Measurements from ENCODE around the gene LDLRAD3.

The LDLRAD3 gene

DNA sequence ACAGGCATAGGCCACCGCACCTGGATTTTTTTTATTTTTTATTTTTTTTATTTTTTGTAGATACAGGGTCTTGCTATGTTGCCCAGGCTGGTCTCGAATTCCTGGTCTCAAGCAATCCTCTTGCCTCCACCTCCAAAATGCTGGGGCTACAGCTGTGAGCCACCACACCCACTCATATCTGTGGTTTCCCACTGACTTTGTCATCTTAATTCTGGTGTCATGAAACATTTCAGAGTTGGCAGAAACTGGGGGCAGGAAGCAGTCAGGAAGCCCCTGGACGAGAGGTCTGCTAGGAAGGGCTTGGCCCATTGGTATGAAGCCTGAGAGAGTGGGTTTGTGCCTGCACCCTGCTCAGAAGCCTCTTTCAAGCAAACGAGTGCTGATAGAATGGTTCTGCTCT lies 296.3 kb downstream of the LDLRAD3 start:
- Mint-ChIP-seq H3K36me3 (ENCODE audit: low read depth) (no peaks in the 10 kb centered on the region), H3K27ac (no peak overlapping the region), H3K27me3 (peaks cover 18% of the 10 kb centered on the region), H3K9me3 (no peaks in the 10 kb centered on the region), H3K4me3 (no peak overlapping the region), H3K4me1 (ENCODE audit: low read depth) (no peaks in the 10 kb centered on the region)

DNA sequence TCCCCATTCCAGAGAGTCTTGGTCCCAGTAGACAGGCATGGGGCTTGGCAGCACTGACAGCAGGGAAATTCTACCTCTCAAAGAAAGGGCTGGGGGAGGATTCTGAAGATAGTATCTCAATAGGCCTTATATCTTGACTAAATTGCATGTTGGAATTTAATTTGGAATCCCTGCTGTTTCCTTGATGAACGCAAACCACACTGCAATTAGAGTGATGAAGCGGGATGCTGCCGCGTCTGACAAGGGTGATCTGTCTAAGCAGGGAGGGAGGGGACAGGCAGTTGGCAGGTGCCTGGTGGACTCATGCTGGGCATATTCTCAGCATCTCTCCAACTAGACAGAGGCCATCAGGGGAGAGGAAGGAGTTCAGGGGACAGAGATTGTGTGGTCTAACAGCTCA lies 296.9 kb downstream of the LDLRAD3 start:
- Mint-ChIP-seq H3K9me3 (no peaks in the 10 kb centered on the region), H3K27me3 (peaks cover 24% of the 10 kb centered on the region), H3K27ac (no peak overlapping the region), H3K36me3 (ENCODE audit: low read depth) (no peaks in the 10 kb centered on the region), H3K4me1 (ENCODE audit: low read depth) (no peaks in the 10 kb centered on the region), H3K4me3 (no peak overlapping the region)

DNA sequence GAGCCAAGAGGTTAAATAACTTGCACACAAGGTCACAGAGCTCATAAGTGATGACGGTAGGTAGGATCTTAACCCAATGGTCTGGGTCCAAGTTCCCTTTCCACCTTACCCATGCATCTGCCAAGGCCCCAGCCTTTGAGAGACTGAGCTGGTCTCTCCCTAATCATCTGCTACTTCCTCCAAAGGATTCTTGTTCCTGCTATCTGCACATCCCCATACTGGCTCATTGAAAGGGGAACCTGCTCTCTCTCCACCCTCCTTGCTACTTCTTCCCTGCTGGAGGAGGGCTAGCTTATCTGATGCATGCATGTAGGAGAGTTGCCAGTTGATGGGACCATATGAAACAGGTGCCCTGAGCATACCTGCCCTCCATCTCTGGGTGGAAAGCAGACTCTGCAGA lies 297.6 kb downstream of the LDLRAD3 start:
- Mint-ChIP-seq H3K9me3 (no peaks in the 10 kb centered on the region), H3K4me1 (ENCODE audit: low read depth) (no peaks in the 10 kb centered on the region), H3K4me3 (no peak overlapping the region), H3K27me3 (peaks cover 29% of the 10 kb centered on the region), H3K27ac (no peak overlapping the region), H3K36me3 (ENCODE audit: low read depth) (no peaks in the 10 kb centered on the region)

DNA sequence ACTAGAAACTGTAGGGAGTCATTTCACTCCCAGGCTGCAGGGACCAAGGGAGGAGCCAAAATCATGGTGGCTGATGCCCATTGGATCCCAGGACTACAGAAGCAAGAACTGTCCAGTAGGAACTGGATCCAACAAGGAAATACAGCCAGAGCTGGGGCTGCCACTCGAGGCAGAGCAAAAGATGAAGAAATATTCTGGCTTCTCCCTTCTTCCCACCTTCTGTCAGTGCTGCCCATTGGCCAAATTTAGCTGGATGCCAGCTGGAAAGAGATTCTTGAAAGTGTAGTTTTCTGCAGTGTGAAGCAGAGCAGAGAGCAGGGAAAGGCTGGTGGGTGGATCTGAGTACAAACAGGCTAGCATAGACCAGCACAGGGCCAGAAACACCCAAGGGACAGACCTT lies 299.8 kb downstream of the LDLRAD3 start:
- no peak overlapping the region for H3K4me3 Mint-ChIP-seq
- H3K4me1 Mint-ChIP-seq (ENCODE audit: low read depth) = no peaks in the 10 kb centered on the region
- no peak overlapping the region for H3K27ac Mint-ChIP-seq
- no peaks in the 10 kb centered on the region for H3K9me3 Mint-ChIP-seq
- no peaks in the 10 kb centered on the region for H3K36me3 Mint-ChIP-seq (ENCODE audit: low read depth)
- H3K27me3 Mint-ChIP-seq = peaks cover 42% of the 10 kb centered on the region

DNA sequence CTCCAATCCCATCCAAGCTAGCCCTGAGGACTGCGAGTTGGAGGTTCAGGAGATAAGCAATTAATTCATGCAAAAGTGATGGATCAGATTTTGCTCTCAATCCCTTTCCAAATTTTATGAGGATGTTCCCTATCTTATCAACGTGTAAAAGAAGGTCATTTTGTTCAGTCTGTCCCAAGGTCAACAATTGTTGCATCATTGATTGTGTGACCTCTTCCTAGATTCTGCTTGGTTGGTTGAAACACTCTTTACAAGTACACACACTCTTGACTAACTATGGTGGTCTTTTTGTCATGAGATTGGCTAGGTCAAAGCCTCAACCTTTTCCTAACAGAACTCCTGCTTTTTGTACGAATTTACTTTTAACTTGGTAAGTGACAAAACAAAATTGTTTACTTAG lies 303.6 kb downstream of the LDLRAD3 start:
- H3K27me3 Mint-ChIP-seq = peaks cover 56% of the 10 kb centered on the region
- no peaks in the 10 kb centered on the region for H3K36me3 Mint-ChIP-seq (ENCODE audit: low read depth)
- no peaks in the 10 kb centered on the region for H3K9me3 Mint-ChIP-seq
- peaks cover 10% of the 10 kb centered on the region for H3K4me1 Mint-ChIP-seq (ENCODE audit: low read depth)
- H3K4me3 Mint-ChIP-seq = no peak overlapping the region
- H3K27ac Mint-ChIP-seq = no peak overlapping the region

DNA sequence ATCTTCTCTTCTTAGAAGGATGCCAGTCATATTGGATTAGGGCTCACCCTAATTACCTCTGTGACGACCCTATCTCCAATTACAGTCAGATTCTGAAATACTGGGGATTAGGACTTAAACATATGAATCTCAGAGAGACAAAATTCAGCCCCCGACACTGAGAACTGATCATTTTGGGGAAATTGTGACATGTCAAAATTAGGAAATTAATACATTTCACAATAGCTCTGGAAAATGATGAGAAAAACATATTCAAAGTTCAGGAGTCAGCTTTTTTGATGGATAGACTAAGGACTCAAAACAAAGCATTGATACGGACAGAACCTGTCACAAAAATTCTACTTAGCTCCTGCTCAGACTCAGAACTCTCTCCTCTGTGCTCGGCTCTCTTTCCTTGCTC lies 304.6 kb downstream of the LDLRAD3 start:
- Mint-ChIP-seq H3K27me3 (peaks cover 56% of the 10 kb centered on the region), H3K4me3 (no peak overlapping the region), H3K4me1 (ENCODE audit: low read depth) (peaks cover 10% of the 10 kb centered on the region), H3K9me3 (no peaks in the 10 kb centered on the region), H3K27ac (no peak overlapping the region), H3K36me3 (ENCODE audit: low read depth) (no peaks in the 10 kb centered on the region)

DNA sequence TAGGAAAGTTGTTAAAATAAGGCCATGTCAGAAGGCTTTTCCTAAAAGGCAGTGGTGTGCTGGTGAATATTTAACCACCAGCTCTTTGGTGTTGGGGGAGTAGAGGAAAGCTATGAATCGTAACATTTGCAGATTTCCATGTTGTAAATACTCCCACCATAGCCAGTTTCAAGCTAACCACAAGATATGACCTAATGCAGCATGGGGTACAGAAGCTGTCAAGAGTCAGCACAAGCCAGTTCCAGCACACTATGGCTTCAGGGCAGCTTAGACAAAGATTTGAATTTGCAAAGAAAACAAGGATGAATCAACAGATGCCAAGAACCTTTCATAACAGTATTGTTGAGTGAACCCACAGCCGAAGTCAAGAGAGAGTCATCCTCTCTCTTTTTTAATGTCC lies 305.4 kb downstream of the LDLRAD3 start:
- Mint-ChIP-seq H3K4me1 (ENCODE audit: low read depth) (peaks cover 10% of the 10 kb centered on the region), H3K27ac (no peak overlapping the region), H3K9me3 (no peaks in the 10 kb centered on the region), H3K4me3 (no peak overlapping the region), H3K36me3 (ENCODE audit: low read depth) (no peaks in the 10 kb centered on the region), H3K27me3 (peaks cover 58% of the 10 kb centered on the region)

DNA sequence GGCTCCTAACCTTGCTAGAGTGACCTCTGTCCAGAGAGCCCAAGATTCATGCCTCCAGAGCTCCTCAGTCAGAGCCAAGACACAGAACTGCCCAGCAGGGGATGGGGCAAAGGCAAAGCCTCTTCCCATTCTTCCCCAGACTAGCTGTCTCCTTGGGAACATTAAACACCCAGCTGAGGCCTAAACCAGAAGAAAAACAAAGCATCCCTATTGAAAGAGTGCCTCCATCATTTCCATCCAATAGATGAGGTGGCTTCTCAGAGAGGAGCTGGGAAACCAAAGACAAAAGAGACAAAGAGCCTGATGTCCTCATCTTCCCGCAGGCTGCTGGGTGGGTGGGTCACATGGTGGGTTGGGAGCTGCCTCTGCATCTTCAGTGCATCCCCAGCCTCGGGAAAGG lies 308.0 kb downstream of the LDLRAD3 start:
- no peaks in the 10 kb centered on the region for H3K9me3 Mint-ChIP-seq
- H3K27me3 Mint-ChIP-seq = peaks cover 40% of the 10 kb centered on the region
- H3K36me3 Mint-ChIP-seq (ENCODE audit: low read depth) = no peaks in the 10 kb centered on the region
- H3K4me1 Mint-ChIP-seq (ENCODE audit: low read depth) = peaks cover 10% of the 10 kb centered on the region
- no peak overlapping the region for H3K27ac Mint-ChIP-seq
- no peak overlapping the region for H3K4me3 Mint-ChIP-seq

DNA sequence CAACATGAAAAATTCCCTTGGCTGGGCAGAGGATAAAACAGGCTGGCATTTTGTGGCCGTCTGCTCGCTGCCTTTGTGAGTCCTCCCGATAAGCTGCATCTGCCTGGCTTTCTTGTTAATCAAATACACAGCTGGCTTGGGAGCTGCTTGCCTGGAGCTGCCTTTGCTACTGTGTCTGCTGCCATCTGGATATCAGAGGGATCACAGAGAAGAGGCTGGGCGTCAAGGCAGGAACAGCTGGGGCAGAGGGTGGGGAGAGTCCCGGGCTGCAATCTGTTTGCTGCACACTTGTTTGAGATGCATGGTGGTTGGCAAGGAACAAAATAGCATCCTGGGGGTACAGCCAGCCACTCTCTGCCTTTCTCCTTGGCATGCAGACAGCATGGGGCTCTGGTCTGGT lies 309.4 kb downstream of the LDLRAD3 start:
- Mint-ChIP-seq H3K9me3 (no peaks in the 10 kb centered on the region), H3K36me3 (ENCODE audit: low read depth) (no peaks in the 10 kb centered on the region), H3K27ac (no peak overlapping the region), H3K4me3 (no peak overlapping the region), H3K4me1 (ENCODE audit: low read depth) (peaks cover 10% of the 10 kb centered on the region), H3K27me3 (peaks cover 40% of the 10 kb centered on the region)

DNA sequence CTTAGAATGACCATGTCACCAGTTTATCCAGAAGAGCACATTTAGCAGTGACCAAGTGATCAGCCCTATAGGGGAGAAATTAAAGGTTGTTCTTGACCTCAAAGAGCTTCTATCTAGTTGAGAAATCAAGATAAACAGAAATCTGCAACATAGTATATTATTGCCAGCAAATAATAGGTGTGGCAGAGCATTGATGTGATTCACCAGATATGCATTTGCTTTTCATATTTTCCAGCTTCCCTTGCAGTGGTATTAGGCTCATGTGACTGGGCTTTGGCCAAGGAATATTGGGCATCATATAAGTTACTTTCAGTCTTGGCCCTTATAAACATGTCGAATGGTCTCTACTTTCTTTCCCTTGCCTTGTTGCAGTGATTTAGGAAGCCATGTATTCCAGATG lies 310.9 kb downstream of the LDLRAD3 start:
- peaks cover 1% of the 10 kb centered on the region for H3K4me1 Mint-ChIP-seq (ENCODE audit: low read depth)
- no peaks in the 10 kb centered on the region for H3K9me3 Mint-ChIP-seq
- H3K36me3 Mint-ChIP-seq (ENCODE audit: low read depth) = no peaks in the 10 kb centered on the region
- H3K4me3 Mint-ChIP-seq = no peak overlapping the region
- H3K27ac Mint-ChIP-seq = no peak overlapping the region
- H3K27me3 Mint-ChIP-seq = peaks cover 43% of the 10 kb centered on the region

DNA sequence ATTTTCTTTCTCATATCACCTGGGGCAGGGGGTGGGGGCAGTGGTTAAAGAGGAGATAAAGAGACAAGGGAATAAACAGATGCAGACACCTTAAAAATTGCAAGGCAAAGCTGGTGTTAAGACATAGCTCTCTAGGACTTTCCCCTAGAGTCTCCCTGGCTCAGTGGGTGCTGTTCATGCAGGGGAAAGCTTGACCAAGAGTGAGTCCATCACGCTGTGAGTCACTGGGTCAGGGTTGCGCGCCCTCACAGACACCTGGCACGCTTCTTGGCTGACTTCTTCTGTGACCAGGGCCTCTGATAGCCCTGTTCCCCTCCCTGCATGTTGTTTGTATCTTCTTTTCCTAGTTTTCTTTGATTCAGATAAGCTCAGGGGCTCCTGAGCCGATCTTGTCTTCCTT lies 313.5 kb downstream of the LDLRAD3 start:
- Mint-ChIP-seq H3K4me3 (no peak overlapping the region), H3K9me3 (no peaks in the 10 kb centered on the region), H3K27me3 (peaks cover 31% of the 10 kb centered on the region), H3K4me1 (ENCODE audit: low read depth) (no peaks in the 10 kb centered on the region), H3K36me3 (ENCODE audit: low read depth) (no peaks in the 10 kb centered on the region), H3K27ac (no peak overlapping the region)

DNA sequence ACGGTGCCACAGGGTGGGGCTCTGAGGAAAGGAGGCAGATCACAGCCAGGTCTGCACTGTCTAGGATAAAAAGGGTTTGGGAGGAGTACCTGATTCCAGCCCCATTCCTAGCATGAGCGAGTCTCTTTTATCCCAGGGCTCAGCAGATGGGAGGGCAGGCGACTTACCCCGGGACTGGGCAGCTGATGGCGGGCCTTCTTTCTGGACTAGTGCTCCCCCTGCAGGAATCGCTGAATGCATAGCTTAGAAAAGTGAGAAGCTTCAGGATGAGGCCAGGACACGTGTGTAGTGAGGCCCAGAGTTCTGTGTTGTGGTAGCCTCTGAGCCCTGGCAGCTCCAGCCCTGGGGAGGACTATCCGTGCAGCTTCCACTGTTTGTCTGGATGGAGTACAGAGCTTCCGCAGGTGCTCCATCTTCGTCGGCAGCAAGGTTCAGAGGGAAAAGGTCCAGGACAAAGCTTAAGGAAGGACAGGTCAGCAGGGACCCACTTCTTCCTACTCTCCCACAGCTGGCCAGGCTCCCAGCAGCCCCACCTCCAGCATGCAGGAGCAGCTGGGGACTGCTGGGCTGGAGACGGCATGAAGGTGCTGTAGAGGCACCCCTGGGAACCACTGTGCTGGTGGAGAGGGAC lies 315.0 kb downstream of the LDLRAD3 start:
- no peak overlapping the region for H3K4me3 Mint-ChIP-seq
- no peaks in the 10 kb centered on the region for H3K9me3 Mint-ChIP-seq
- H3K36me3 Mint-ChIP-seq (ENCODE audit: low read depth) = no peaks in the 10 kb centered on the region
- no peak overlapping the region for H3K27ac Mint-ChIP-seq
- no peaks in the 10 kb centered on the region for H3K4me1 Mint-ChIP-seq (ENCODE audit: low read depth)
- H3K27me3 Mint-ChIP-seq = peaks cover 34% of the 10 kb centered on the region

DNA sequence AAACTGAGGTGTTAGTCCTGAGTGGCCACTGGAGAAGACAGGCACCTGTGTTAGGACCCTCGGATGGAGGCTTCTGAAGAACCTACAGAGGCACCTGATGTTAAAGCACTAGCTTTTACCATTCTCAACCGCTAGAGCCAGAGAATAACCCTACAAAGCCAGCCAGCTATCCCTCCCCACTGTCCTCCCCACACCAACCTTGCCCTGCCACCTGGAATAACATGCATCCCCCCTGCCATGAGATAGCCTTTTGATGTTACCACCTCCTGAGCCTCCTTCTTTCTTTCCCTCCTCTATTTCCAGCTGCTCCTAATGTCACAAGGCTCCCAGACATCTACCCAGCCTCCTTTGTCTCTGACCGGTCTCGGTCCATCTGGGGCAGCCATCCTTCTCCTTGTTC lies 317.2 kb downstream of the LDLRAD3 start:
- no peaks in the 10 kb centered on the region for H3K9me3 Mint-ChIP-seq
- no peak overlapping the region for H3K27ac Mint-ChIP-seq
- no peaks in the 10 kb centered on the region for H3K36me3 Mint-ChIP-seq (ENCODE audit: low read depth)
- peaks cover 34% of the 10 kb centered on the region for H3K27me3 Mint-ChIP-seq
- H3K4me3 Mint-ChIP-seq = no peak overlapping the region
- no peaks in the 10 kb centered on the region for H3K4me1 Mint-ChIP-seq (ENCODE audit: low read depth)

DNA sequence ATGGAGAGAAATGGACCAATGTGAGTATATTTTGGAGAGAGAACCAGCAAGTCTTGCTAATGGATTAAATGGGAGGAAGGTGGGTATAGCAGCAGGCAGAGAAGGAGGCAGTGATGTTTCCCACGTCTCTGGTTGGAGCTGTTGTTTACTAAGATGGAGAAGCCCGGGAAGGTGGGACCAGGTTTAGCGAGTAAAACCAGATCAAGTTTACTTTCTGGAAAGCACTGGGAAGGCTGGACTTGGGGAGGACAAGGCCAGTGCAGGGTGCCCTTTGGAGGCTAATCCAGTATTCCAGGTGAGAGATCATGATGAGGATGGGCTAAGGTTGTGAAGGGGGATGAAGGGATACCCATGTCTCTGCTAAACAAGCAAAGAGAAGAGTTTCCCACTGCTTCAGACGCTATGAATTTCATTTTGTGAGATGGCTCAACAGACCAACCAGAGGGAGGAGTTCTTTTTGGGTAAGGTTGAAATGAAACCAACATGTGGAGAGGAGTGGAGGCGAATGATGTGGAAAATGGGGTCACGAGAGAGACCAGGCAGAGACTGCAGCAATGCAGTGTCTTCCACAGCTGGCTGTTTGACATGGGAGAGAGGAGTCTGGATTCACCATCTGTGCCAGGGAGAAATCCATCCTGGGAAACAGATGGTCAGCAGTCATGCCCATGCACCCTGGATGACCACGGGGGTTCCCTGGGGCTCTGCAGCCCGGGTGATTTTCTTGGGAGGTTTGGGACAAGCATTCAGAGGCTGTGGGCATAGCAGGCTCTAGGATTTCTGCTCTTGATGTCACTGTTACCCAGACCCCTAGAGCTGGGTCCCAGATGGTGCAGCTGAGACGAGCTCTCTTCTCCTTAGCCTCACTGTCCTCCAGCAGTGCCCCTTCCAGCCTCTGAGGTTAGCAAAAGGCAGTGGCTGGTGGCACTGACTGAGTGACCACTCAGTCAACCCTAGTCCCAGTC lies 320.4 kb downstream of the LDLRAD3 start:
- no peak overlapping the region for H3K27ac Mint-ChIP-seq
- H3K4me1 Mint-ChIP-seq (ENCODE audit: low read depth) = no peaks in the 10 kb centered on the region
- no peak overlapping the region for H3K4me3 Mint-ChIP-seq
- H3K27me3 Mint-ChIP-seq = peaks cover 11% of the 10 kb centered on the region
- H3K9me3 Mint-ChIP-seq = no peaks in the 10 kb centered on the region
- no peaks in the 10 kb centered on the region for H3K36me3 Mint-ChIP-seq (ENCODE audit: low read depth)

DNA sequence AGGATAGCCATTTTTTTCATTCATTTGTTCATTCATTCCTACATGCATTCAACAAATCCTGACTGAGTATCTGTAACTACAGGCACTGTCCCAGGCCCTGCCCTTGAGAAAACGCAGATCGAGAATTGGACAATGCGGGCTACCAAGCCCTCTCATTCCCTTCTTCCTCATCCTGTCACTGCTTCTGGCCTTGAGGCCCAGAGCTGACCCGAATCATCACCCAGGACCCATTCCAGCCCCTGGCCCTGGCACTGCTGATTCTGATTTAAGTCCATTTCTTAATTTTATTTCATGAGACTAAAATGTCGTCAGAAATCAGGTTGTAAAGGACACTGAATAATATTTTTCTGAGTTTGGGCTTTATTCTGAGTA lies 321.1 kb downstream of the LDLRAD3 start:
- H3K27ac Mint-ChIP-seq = no peak overlapping the region
- H3K9me3 Mint-ChIP-seq = no peaks in the 10 kb centered on the region
- H3K4me1 Mint-ChIP-seq (ENCODE audit: low read depth) = no peaks in the 10 kb centered on the region
- H3K27me3 Mint-ChIP-seq = peaks cover 9% of the 10 kb centered on the region
- no peak overlapping the region for H3K4me3 Mint-ChIP-seq
- no peaks in the 10 kb centered on the region for H3K36me3 Mint-ChIP-seq (ENCODE audit: low read depth)

All from stimulated activated naive CD8-positive, alpha-beta T cell treated with anti-CD3 and anti-CD28 coated beads, Interleukin-15, Interleukin-2, amounts not matched to agents 100 ng/mL and 50 ng/mL, for 24 hours (primary cell).